Cardiac fibroblast (primary cell): ENCODE measurements around the gene CSMD2.
A peak's percentile ranks its signal among the peaks of the same experiment; 100 is the strongest.

Experiments used
- DNase-seq, 2 donors: peaks; one replicate each; pipeline versions ENCODE4 v3.0.0 to v3.0.0-alpha.2; 2010; ENCODE audit warnings: low read depth in 2 of 2
- H3K4me3 ChIP-seq, 2 donors: replicated peaks in 1 of 2; 1 replicate in 1 of 2; 2 replicates in 1 of 2; pipeline ENCODE4 v1.5.1; 2011; ENCODE audit warnings: low read depth in 2 of 2, low read length in 2 of 2, mild to moderate bottlenecking in 2 of 2, moderate library complexity in 1 of 2
- TF ChIP-seq, protein P1 (sequence below): IDR thresholded peaks from one replicate; pipeline ENCODE4 v1.5.1; 2011; ENCODE audit warnings: low read depth, mild to moderate bottlenecking, low read length, inconsistent platforms

The CSMD2 gene

DNA sequence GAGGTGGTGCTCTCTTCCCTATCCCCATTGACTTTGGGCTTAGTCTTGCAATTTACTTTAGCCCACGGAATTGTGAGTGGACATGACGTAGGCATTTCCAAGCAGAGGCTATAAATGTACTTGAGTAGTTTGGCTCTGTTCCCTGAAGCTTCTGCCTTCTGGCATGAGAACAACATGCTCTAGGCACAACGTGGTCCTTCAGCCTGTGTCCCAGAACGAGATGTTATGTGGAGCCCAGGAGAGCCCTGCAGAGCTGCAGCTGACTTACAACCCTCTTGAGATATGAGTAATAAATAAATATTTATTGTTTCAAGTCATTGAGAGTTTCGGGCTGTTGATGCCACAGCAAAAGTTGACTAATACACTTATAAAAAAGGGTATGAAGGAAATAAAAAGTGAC, 406.3 kb downstream of the CSMD2 start:
- TF ChIP-seq, protein P1, sequence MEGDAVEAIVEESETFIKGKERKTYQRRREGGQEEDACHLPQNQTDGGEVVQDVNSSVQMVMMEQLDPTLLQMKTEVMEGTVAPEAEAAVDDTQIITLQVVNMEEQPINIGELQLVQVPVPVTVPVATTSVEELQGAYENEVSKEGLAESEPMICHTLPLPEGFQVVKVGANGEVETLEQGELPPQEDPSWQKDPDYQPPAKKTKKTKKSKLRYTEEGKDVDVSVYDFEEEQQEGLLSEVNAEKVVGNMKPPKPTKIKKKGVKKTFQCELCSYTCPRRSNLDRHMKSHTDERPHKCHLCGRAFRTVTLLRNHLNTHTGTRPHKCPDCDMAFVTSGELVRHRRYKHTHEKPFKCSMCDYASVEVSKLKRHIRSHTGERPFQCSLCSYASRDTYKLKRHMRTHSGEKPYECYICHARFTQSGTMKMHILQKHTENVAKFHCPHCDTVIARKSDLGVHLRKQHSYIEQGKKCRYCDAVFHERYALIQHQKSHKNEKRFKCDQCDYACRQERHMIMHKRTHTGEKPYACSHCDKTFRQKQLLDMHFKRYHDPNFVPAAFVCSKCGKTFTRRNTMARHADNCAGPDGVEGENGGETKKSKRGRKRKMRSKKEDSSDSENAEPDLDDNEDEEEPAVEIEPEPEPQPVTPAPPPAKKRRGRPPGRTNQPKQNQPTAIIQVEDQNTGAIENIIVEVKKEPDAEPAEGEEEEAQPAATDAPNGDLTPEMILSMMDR, result no peak
- H3K4me3 ChIP-seq, result no peak overlapping the region
- DNase-seq, result peak; percentile 22 to 51

DNA sequence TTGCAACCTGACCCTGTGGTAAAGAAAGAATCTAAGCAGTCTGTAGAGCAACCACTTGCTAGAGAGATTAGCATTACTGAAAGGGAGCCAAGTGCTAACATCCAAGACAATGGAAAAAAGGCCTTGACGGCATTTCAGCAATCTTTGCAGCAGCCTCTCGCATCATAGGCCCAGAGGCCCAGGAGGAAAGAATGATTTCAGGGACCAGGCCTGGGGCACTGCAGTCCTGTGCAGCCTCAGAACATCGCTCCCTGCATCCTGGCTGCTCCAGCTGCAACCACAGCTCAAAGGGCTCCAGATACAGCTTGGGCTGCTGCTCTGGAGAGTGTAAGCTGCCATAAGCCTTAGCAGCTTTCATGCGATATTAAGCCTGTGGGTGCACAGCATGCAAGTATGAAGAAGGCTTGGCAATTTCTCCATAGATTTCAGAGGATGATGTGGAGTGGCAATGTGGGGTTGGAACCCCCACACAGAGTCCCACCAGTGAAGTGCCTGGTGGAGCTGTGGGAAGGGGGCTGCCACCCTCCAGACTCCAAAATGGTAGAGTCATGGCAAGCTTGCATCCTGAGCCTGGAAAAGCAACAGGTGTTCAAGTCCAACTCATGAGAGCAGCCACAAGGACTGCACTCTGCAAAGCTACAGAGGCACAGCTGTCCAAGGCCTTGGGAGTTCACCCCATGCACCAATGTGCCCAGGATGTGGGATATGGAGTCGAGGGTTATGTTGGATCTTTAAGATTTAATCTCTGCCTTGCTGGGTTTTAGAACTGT, 411.8 kb downstream of the CSMD2 start:
- no peak for DNase-seq
- TF ChIP-seq, protein P1, result no peak
- H3K4me3 ChIP-seq, result no peak overlapping the region

DNA sequence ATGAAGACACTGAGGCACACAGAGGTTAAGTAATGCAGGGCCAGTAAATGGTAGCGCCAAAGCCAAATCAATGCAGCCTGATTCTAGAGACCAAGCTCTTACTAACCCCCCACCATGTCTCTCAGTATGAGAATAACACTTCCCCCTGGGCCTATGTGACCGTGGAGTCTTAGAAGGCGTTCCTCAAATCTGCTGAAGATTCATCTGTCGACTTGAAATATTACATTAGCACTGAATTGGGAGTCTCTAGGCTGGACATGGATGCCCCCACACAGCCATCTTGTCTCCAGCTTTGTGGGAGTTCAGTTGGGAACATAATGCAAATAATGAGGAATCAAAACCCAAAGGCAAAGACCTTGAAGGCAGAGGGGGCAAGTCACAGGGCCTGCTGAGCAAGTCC, 419.1 kb downstream of the CSMD2 start:
- TF ChIP-seq, protein P1, result no peak
- DNase-seq, result no peak
- H3K4me3 ChIP-seq, result no peak overlapping the region

DNA sequence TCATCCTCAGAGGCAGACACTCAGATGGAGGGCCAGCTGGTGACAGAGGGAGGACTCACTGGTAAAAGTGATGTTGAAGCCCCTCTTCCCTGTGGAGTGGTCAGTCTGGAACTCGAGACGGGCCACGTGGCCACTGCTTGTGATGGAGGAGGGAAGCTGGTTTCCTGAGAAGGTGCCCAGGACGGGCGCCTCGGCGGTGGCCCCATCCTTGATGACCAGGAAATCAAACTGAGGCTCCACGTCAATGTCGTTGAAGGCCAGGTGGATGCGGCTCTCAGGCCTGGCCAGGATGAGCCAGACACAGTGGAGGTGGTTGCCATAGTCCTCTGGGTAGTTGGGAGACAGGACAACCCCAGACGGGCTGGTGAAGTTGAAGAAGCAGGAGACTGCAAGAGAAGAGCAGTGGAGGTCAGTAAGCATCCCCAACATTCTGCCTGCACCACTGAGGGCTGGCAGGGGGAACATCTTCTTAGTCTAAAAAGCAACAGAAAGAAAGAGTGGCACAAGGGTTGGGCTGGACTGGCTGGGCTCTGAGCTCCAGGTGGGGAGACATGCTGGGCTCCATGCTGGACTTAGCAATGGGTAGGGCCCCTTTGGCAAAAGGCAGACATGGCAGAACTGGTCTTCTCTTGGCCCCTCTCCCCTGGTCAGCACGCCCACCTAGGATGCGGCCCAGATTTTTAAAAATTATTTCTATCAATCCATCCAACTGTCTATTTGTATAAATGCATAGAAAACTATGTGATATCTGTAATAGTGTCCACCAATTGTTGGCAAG, 421.6 kb downstream of the CSMD2 start:
- no peak for DNase-seq
- no peak overlapping the region for H3K4me3 ChIP-seq
- TF ChIP-seq, protein P1, result no peak

DNA sequence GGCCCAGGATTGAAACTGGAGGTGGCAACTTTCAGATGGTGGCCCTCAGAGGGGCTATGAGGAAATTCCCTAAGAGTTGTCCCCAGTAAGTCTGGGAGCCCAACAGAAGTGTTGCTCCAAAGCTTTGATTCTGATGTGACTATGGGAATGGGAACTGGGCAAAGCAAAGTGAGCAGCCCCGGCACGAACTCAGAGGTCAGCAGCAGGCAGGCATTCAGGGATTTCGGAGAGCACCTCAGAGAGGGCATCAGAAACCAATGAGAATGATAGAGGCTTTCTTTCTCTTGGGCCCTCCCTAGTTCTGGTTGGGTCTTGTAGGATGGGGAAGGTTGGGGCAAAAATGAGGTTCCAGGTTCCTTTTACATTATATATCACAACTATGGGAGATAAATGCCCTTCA, 422.4 kb downstream of the CSMD2 start:
- TF ChIP-seq, protein P1, result no peak
- DNase-seq, result no peak
- no peak overlapping the region for H3K4me3 ChIP-seq

DNA sequence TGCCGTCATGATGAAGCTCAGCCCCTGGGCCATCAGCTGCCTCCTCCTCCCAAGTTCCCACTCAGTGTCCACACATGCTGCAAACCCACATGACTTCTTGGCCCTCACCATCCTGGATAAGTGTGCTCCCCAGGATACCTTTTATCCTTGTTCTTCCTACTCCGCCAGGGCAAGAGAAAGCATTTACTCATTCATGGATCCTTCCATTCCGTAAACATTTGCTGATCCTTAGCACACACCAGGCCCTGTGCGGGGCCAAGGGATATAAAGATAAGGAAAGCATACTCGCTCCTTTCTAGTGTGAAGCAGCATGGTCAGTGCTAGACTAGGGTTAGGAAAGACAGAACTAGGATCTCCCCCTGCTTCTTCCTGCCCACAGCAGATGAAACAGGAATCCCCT, 423.3 kb downstream of the CSMD2 start:
- no peak overlapping the region for H3K4me3 ChIP-seq
- TF ChIP-seq, protein P1, result no peak
- no peak for DNase-seq
